GM12878 (cell line): ENCODE results near the gene NDUFAF5. TPM values are rescaled to one million over a fixed set of nuclear protein-coding genes. Genes with fewer than 3 reads are reported as not detected.

Experiments used
- EGR1 ChIP-seq, 2 experiments: IDR thresholded peaks; 1 replicate in 1 of 2; 2 replicates in 1 of 2; pipeline ENCODE4 v1.6.1; 2011 to 2012; ENCODE audit warnings: low read depth in 2 of 2, low read length in 2 of 2, borderline replicate concordance in 1 of 2, mild to moderate bottlenecking in 1 of 2, moderate library complexity in 1 of 2
- EZH2 ChIP-seq: IDR thresholded peaks from 2 replicates; pipeline ENCODE4 v1.6.1; 2012; ENCODE audit warnings: low read depth, mild to moderate bottlenecking, control low read depth, inconsistent platforms, low read length, borderline replicate concordance; ENCODE audit not compliant: control insufficient read depth
- HDGF ChIP-seq: fragments of 450-650 bp; IDR thresholded peaks from 2 replicates; pipeline ENCODE4 v1.6.1; 2016; ENCODE audit warnings: antibody characterized with exemption
- IRF3 ChIP-seq: fragments of 450-650 bp; IDR thresholded peaks from 2 replicates; pipeline ENCODE4 v1.6.1; 2014; ENCODE audit warnings: mild to moderate bottlenecking
- IRF4 ChIP-seq: IDR thresholded peaks from 2 replicates; pipeline ENCODE4 v1.6.1; 2011; ENCODE audit warnings: low read depth, low read length
- MTA2 ChIP-seq: fragments of 450-650 bp; IDR thresholded peaks from 2 replicates; pipeline ENCODE4 v1.6.1; 2016; ENCODE audit warnings: low read depth, mild to moderate bottlenecking, moderate library complexity
- MXI1 ChIP-seq: fragments of 150-350 bp; IDR thresholded peaks from 2 replicates; pipeline ENCODE4 v1.6.1; 2011; ENCODE audit warnings: low read depth, mild to moderate bottlenecking, inconsistent platforms, low read length, improper control_type of control experiment
- NFIC ChIP-seq: IDR thresholded peaks from 2 replicates; pipeline ENCODE4 v1.6.1; 2012; ENCODE audit warnings: low read depth, mild to moderate bottlenecking, inconsistent platforms, low read length, moderate library complexity
- PAX8 ChIP-seq: fragments of 450-650 bp; IDR thresholded peaks from 2 replicates; pipeline ENCODE4 v1.6.1; 2017; ENCODE audit warnings: mild to moderate bottlenecking, moderate library complexity
- PBX3 ChIP-seq: IDR thresholded peaks from 2 replicates; pipeline ENCODE4 v1.6.1; 2011; ENCODE audit warnings: mild to moderate bottlenecking, low read depth, low read length, moderate library complexity; ENCODE audit not compliant: insufficient replicate concordance
- SKIL ChIP-seq: fragments of 450-650 bp; IDR thresholded peaks from 2 replicates; pipeline ENCODE4 v1.6.1; 2017; ENCODE audit warnings: mild to moderate bottlenecking, low read depth, inconsistent platforms; ENCODE audit not compliant: poor library complexity, severe bottlenecking
- SREBF2 ChIP-seq: IDR thresholded peaks from 2 replicates; pipeline ENCODE4 v1.6.1; 2012; ENCODE audit warnings: mild to moderate bottlenecking, low read length
- USF2 ChIP-seq: IDR thresholded peaks from 2 replicates; pipeline ENCODE4 v1.6.1; 2011; ENCODE audit warnings: low read depth, low read length, improper control_type of control experiment, borderline replicate concordance
- ZZZ3 ChIP-seq: IDR thresholded peaks from 2 replicates; pipeline ENCODE4 v1.6.1; 2011; ENCODE audit warnings: low read depth; ENCODE audit not compliant: control insufficient read depth, insufficient read length
- polyA plus RNA-seq, 11 experiments: library from polyadenylated mRNA; depleted of rRNA in 4 of 11; unstranded in 6 of 11; stranded (reverse) in 5 of 11; fragments of >200 nt; fragmentation: Nextera tagmentation in 4 of 11; fragmentation: Illumina TruSeq in 1 of 11; extraction: Ambion mirVana in 4 of 11; extraction: Trizol in 1 of 11; gene quantifications; 1 replicate in 1 of 11; 2 replicates in 10 of 11; pipeline versions ENCODE4 v1.2.1 to v1.2.3, GENCODE V29; 2011 to 2016; ENCODE audit warnings: inconsistent platforms in 2 of 11, missing spikeins in 2 of 11, low read depth in 1 of 11
- total RNA-seq, 4 experiments: library from RNA; depleted of rRNA in 3 of 4; stranded (reverse); fragments of >200 nt in 3 of 4; fragmentation: Illumina TruSeq in 1 of 4; extraction: Trizol in 1 of 4; gene quantifications; 2 replicates each; pipeline versions ENCODE4 v1.2.1 to v1.2.3, GENCODE V29; 2013 to 2021

The NDUFAF5 gene
- total and polyA plus RNA-seq, 10 of the 15 experiments (the other 5 are each of a cell fraction or from before 2014, with no cell fraction given) = 15.6 to 36.9 (median 28.0) TPM

GRCh38 chr20:13784893-13785715 lies at the start of gene NDUFAF5, which contains the start of gene ESF1 (continued):
- TF ChIP-seq USF2 = peak; percentile 96
- no peak for TF ChIP-seq IRF3
- no peak for TF ChIP-seq PAX8
- TF ChIP-seq EZH2 = no peak
- 0 out of 2 replicates have a peak, but pooled peaks have one; percentile 75 for TF ChIP-seq IRF4
- TF ChIP-seq MTA2 = no peak
- no peak for TF ChIP-seq SREBF2
- 0 out of 2 replicates have a peak, but pooled peaks have one; percentile 47 for TF ChIP-seq NFIC
- TF ChIP-seq EGR1 (IDR thresholded peaks at IDR 0.05; ENCODE audit: borderline replicate concordance in 1 of 2, low read depth in 2 of 2, low read length in 2 of 2) = peak; percentile 73 to 86; a peak in 2 of 3 replicates
- peak; percentile 8 for TF ChIP-seq PBX3
- no peak for TF ChIP-seq HDGF
- TF ChIP-seq MXI1 = peak; percentile 98; the same call in 1 of the 2 replicates
- TF ChIP-seq ZZZ3 = no peak
- TF ChIP-seq SKIL = no peak
